HCT116 (cell line): Measurements from ENCODE around the gene ZFP3. TPM values are rescaled to one million over a fixed set of nuclear protein-coding genes. Genes with fewer than 3 reads are reported as not detected.

ENCODE experiments used
- ATAC-seq: fragments of 200-7000 bp; cut with Tn5 transposase; 2 replicates; pipeline ENCODE4 v1.9.1; 2020; ENCODE audit warnings: mild to moderate bottlenecking, moderate library complexity
- BruUV-seq: library from RNA; stranded (reverse); fragments of 400-500 nt; replicated peaks from 2 replicates; lab custom pipeline; 2021; lab: Mats Ljungman, UMichigan
- CTCF ChIA-PET: fragments of 300-600 bp; sonication (Branson Sonifier 250); formaldehyde crosslinking; loops from one replicate; lab custom pipeline; 2021; ENCODE audit warnings: antibody characterized with exemption; lab: Charles Lee
- POLR2A ChIA-PET: fragments of 300-600, 350-600 bp; sonication (Branson Sonifier 250); formaldehyde crosslinking; loops from one replicate; lab custom pipeline; 2021; ENCODE audit warnings: antibody characterized with exemption; lab: Charles Lee
- RAD21 ChIA-PET, 2 experiments: fragments of 300-600 bp; sonication (Branson Sonifier 250); formaldehyde crosslinking; loops; one replicate each; lab custom pipeline; 2023; ENCODE audit warnings: low total read pairs in 2 of 2; ENCODE audit not compliant: uncharacterized antibody in 2 of 2, unreplicated experiment in 2 of 2, low non-redundant PET in 1 of 2; lab: Charles Lee
- DNase-seq: peaks from one replicate; pipeline ENCODE4 v3.0.0-alpha.2; 2010; ENCODE audit warnings: low read depth, low spot score
- H2AFZ ChIP-seq: fragments of 200-600 bp; shearing (Covaris generic), sonication (generic); 2 replicates; pipeline ENCODE4 v1.6.1; 2017; ENCODE audit warnings: low read depth, mixed run types, mixed read lengths, antibody characterized with exemption, low read length; ENCODE audit not compliant: poor library complexity, severe bottlenecking
- H3K27ac ChIP-seq: 2 replicates; pipeline ENCODE4 v1.5.1; 2012; ENCODE audit warnings: low read depth, low read length
- H3K27me3 ChIP-seq: fragments of 200-600 bp; sonication (generic); 2 replicates; pipeline ENCODE4 v1.6.1; 2016; ENCODE audit warnings: mixed run types, low read length, mixed read lengths; ENCODE audit not compliant: insufficient read depth
- H3K36me3 ChIP-seq, 2 experiments: fragments of 200-500 bp in 1 of 2; fragments of 200-600 bp in 1 of 2; sonication (Bioruptor generic) in 1 of 2; sonication (generic) in 1 of 2; 2 replicates each; pipeline versions ENCODE4 v1.5.1 to v1.6.1; 2014 to 2016; ENCODE audit warnings: low read length in 2 of 2, inconsistent platforms in 1 of 2, mixed read lengths in 1 of 2, mixed run types in 1 of 2; ENCODE audit not compliant: insufficient read depth in 2 of 2, control insufficient read depth in 1 of 2
- H3K4me1 ChIP-seq, 2 experiments: fragments of 200-600 bp in 1 of 2; sonication (generic) in 1 of 2; 2 replicates each; pipeline versions ENCODE4 v1.5.1 to v1.6.1; 2012 to 2017; ENCODE audit warnings: low read length in 2 of 2, inconsistent platforms in 1 of 2, mild to moderate bottlenecking in 1 of 2, mixed read lengths in 1 of 2, mixed run types in 1 of 2, moderate library complexity in 1 of 2; ENCODE audit not compliant: insufficient read depth in 2 of 2, control insufficient read depth in 1 of 2
- H3K4me2 ChIP-seq: fragments of 200-600 bp; sonication (generic); 2 replicates; pipeline ENCODE4 v1.6.1; 2017; ENCODE audit warnings: mixed run types, low read length, mixed read lengths
- H3K4me3 ChIP-seq, 2 experiments: fragments of 200-600 bp in 1 of 2; sonication (generic) in 1 of 2; replicated peaks in 1 of 2; 2 replicates each; pipeline ENCODE4 v1.5.1; 2011 to 2016; ENCODE audit warnings: low read length in 2 of 2, control low read depth in 1 of 2, low read depth in 1 of 2, mild to moderate bottlenecking in 1 of 2, mixed read lengths in 1 of 2, mixed run types in 1 of 2
- H3K79me2 ChIP-seq: fragments of 200-600 bp; sonication (generic); 2 replicates; pipeline ENCODE4 v1.6.1; 2017; ENCODE audit warnings: mild to moderate bottlenecking, mixed run types, low read length, moderate library complexity, mixed read lengths; ENCODE audit not compliant: insufficient read depth
- H3K9ac ChIP-seq: fragments of 200-600 bp; sonication (generic); 2 replicates; pipeline ENCODE4 v1.6.1; 2016; ENCODE audit warnings: low read length, mixed read lengths
- H3K9me2 ChIP-seq: fragments of 200-600 bp; sonication (generic), shearing (Covaris generic); 2 replicates; pipeline ENCODE4 v1.6.1; 2017; ENCODE audit warnings: mixed run types, mild to moderate bottlenecking, moderate library complexity; ENCODE audit not compliant: insufficient read depth
- H3K9me3 ChIP-seq, 2 experiments: fragments of 200-500 bp in 1 of 2; fragments of 200-600 bp in 1 of 2; sonication (Bioruptor generic) in 1 of 2; sonication (generic) in 1 of 2; 2 replicates each; pipeline ENCODE4 v1.6.1; 2014 to 2017; ENCODE audit warnings: low read length in 2 of 2, mixed read lengths in 2 of 2, inconsistent platforms in 1 of 2, low read depth in 1 of 2, mild to moderate bottlenecking in 1 of 2, mixed run types in 1 of 2, moderate library complexity in 1 of 2; ENCODE audit not compliant: control insufficient read depth in 1 of 2, insufficient read depth in 1 of 2
- H4K20me1 ChIP-seq: fragments of 200-600 bp; sonication (generic), shearing (Covaris generic); 2 replicates; pipeline ENCODE4 v1.6.1; 2017; ENCODE audit warnings: mixed run types, mild to moderate bottlenecking, moderate library complexity; ENCODE audit not compliant: insufficient read depth
- ATF3 ChIP-seq: IDR thresholded peaks from 2 replicates; pipeline ENCODE4 v1.6.1; 2012
- CBX3 ChIP-seq: IDR thresholded peaks from 2 replicates; pipeline ENCODE4 v1.6.1; 2012; ENCODE audit warnings: low read depth
- CEBPB ChIP-seq: IDR thresholded peaks from 2 replicates; pipeline ENCODE4 v1.6.1; 2012; ENCODE audit warnings: low read depth
- EGR1 ChIP-seq: IDR thresholded peaks from 2 replicates; pipeline ENCODE4 v1.6.1; 2012; ENCODE audit warnings: low read depth
- ELF1 ChIP-seq: IDR thresholded peaks from 2 replicates; pipeline ENCODE4 v1.6.1; 2012; ENCODE audit warnings: low read depth, borderline replicate concordance
- EZH2 ChIP-seq: fragments of 200-600 bp; sonication (generic); IDR thresholded peaks from 2 replicates; pipeline ENCODE4 v1.6.1; 2017; ENCODE audit warnings: antibody characterized with exemption, mixed run types
- EZH2phosphoT487 ChIP-seq: fragments of 200-600 bp; IDR thresholded peaks from 2 replicates; pipeline ENCODE4 v1.6.1; 2018; ENCODE audit warnings: antibody characterized with exemption, borderline replicate concordance
- JUND ChIP-seq: IDR thresholded peaks from 2 replicates; pipeline ENCODE4 v1.6.1; 2012
- MAX ChIP-seq: IDR thresholded peaks from 2 replicates; pipeline ENCODE4 v1.6.1; 2012
- POLR2A ChIP-seq: IDR thresholded peaks from 2 replicates; pipeline ENCODE4 v1.7.0; 2011; ENCODE audit warnings: borderline replicate concordance; ENCODE audit not compliant: insufficient read depth, insufficient read length; ENCODE audit errors: extremely low read depth
- RAD21 ChIP-seq: IDR thresholded peaks from 2 replicates; pipeline ENCODE4 v1.6.1; 2012; ENCODE audit warnings: low read depth, mild to moderate bottlenecking
- REST ChIP-seq: IDR thresholded peaks from 2 replicates; pipeline ENCODE4 v1.6.1; 2012; ENCODE audit warnings: low read depth
- SIN3A ChIP-seq: IDR thresholded peaks from 2 replicates; pipeline ENCODE4 v1.6.1; 2012; ENCODE audit warnings: low read depth
- SP1 ChIP-seq: IDR thresholded peaks from 2 replicates; pipeline ENCODE4 v1.6.1; 2012; ENCODE audit warnings: low read depth
- TCF7L2 ChIP-seq: IDR thresholded peaks from 2 replicates; pipeline ENCODE4 v1.7.0; 2011; ENCODE audit warnings: borderline replicate concordance, inconsistent platforms; ENCODE audit not compliant: insufficient read depth, insufficient read length; ENCODE audit errors: extremely low read depth
- YY1 ChIP-seq: IDR thresholded peaks from 2 replicates; pipeline ENCODE4 v1.6.1; 2011; ENCODE audit warnings: low read length, low read depth, moderate library complexity, mild to moderate bottlenecking; ENCODE audit not compliant: insufficient replicate concordance; ENCODE audit errors: extremely low read depth
- ZFX ChIP-seq: fragments of 450-650 bp; IDR thresholded peaks from 2 replicates; pipeline ENCODE4 v1.6.1; 2017
- ZNF274 ChIP-seq: fragments of 200-500 bp; sonication (Bioruptor generic); IDR thresholded peaks from 2 replicates; pipeline ENCODE4 v1.6.1; 2014; ENCODE audit warnings: mild to moderate bottlenecking, low read depth, low read length, inconsistent platforms
- intact Hi-C: fragments of 100-400 bp; cut with micrococcal nuclease; formaldehyde crosslinking; loops from 2 replicates; pipeline ENCODE4 v1.10.0; 2022
- total RNA-seq: library from RNA; stranded (reverse); gene quantifications from one replicate; pipeline ENCODE4 v1.2.1, GENCODE V29; 2021; ENCODE audit not compliant: unreplicated experiment

ZFP3 gene
- total RNA-seq, 1 experiment from 2014 or later: 0.05 TPM

GRCh38 chr17:5047446-5047845, 30.8 kb upstream of the ZFP3 start (continued):
- no peak for TF ChIP-seq YY1
- TF ChIP-seq CEBPB: no peak
- no peak for TF ChIP-seq EGR1
- no peak for TF ChIP-seq POLR2A
- no peak for TF ChIP-seq ZFX
- no peak for TF ChIP-seq RAD21
- no peak for TF ChIP-seq SP1
- TF ChIP-seq ELF1: no peak
- no peak for TF ChIP-seq MAX
- TF ChIP-seq CBX3: no peak
- TF ChIP-seq EZH2phosphoT487: no peak
- no peak for TF ChIP-seq ATF3
- no peak for TF ChIP-seq JUND

GRCh38 chr17:5049314-5049841, 28.9 kb upstream of the ZFP3 start:
- POLR2A ChIA-PET: no interaction called here
- no peak for TF ChIP-seq CBX3
- no peak for TF ChIP-seq EGR1
- no peak for TF ChIP-seq TCF7L2
- no peak for TF ChIP-seq EZH2
- TF ChIP-seq SIN3A: no peak
- no peak for TF ChIP-seq REST
- no peak for TF ChIP-seq ZNF274
- Histone ChIP-seq H3K27me3 (no peaks in the 10 kb centered on the region), H2AFZ (no peak overlapping the region), H3K4me3 (no peak overlapping the region), H3K27ac (no peak overlapping the region), H3K4me1 (no peaks in the 10 kb centered on the region), H4K20me1 (no peaks in the 10 kb centered on the region), H3K79me2 (no peaks in the 10 kb centered on the region), H3K9me2 (no peaks in the 10 kb centered on the region), H3K9me3 (no peaks in the 10 kb centered on the region), H3K36me3 (no peaks in the 10 kb centered on the region), H3K4me2 (no peak overlapping the region), H3K9ac (no peak overlapping the region)
- intact Hi-C loops: no loop called here
- no peak for ATAC-seq
- CTCF ChIA-PET: no interaction called here
- RAD21 ChIA-PET: no interaction called here
- no TSS peak for BruUV-seq
- DNase-seq: no peak
